HG03103 (cell line): Measurements from ENCODE around the gene UQCRC2.
"Not testable (repeated sequence)": the region's sequence is repeated elsewhere in the genome, so short reads cannot be mapped to it uniquely, and the experiment has no call there.

Source experiments
- ATAC-seq: cut with Tn5 transposase; IDR thresholded peaks from one replicate; pipeline ENCODE4 v1.9.1; 2021; ENCODE audit warnings: low read depth; ENCODE audit not compliant: unreplicated experiment

The UQCRC2 gene

GRCh38 chr16:21980032-21980431 is 26.9 kb downstream of the UQCRC2 start:
- no peak for ATAC-seq

- no peak for ATAC-seq
Measured at GRCh38 chr16:21982108-21982507, 28.9 kb downstream of the UQCRC2 start.

- no peak for ATAC-seq
Measured at GRCh38 chr16:21984062-21984461, 30.9 kb downstream of the UQCRC2 start.

- ATAC-seq = no peak
Measured at GRCh38 chr16:21985524-21985923, 32.4 kb downstream of the UQCRC2 start.

GRCh38 chr16:21986692-21987246 is 33.6 kb downstream of the UQCRC2 start:
- no peak for ATAC-seq

- no peak for ATAC-seq
Measured at GRCh38 chr16:21987498-21987897, 34.3 kb downstream of the UQCRC2 start.

GRCh38 chr16:21989133-21989532 is 36.0 kb downstream of the UQCRC2 start:
- no peak for ATAC-seq

- ATAC-seq = no peak
Measured at GRCh38 chr16:21989751-21990150, 36.6 kb downstream of the UQCRC2 start.

GRCh38 chr16:21990381-21990944 is 37.3 kb downstream of the UQCRC2 start:
- ATAC-seq = no peak

- ATAC-seq = no peak
Measured at GRCh38 chr16:21991621-21992020, 38.5 kb downstream of the UQCRC2 start.

- no peak for ATAC-seq
Measured at GRCh38 chr16:21994856-21995465, 41.8 kb downstream of the UQCRC2 start.

GRCh38 chr16:21996923-21997696 is 43.9 kb downstream of the UQCRC2 start:
- no peak for ATAC-seq

GRCh38 chr16:21997697-21998480 is 44.7 kb downstream of the UQCRC2 start:
- ATAC-seq = no peak

GRCh38 chr16:22001591-22001990 is 48.4 kb downstream of the UQCRC2 start:
- no peak for ATAC-seq

GRCh38 chr16:22002047-22002446 is 48.9 kb downstream of the UQCRC2 start:
- not testable (repeated sequence) for ATAC-seq

GRCh38 chr16:22003195-22003594 is 50.0 kb downstream of the UQCRC2 start:
- ATAC-seq = no peak

- ATAC-seq = no peak
Measured at GRCh38 chr16:22004341-22004740, 51.2 kb downstream of the UQCRC2 start.

- ATAC-seq = no peak
Measured at GRCh38 chr16:22005746-22006145, 52.6 kb downstream of the UQCRC2 start.

- no peak for ATAC-seq
Measured at GRCh38 chr16:22006636-22007035, 53.5 kb downstream of the UQCRC2 start.

- no peak for ATAC-seq
Measured at GRCh38 chr16:22007159-22007508, 54.0 kb downstream of the UQCRC2 start.
